Activated T-helper 17 cell treated with anti-CD3 and anti-CD28 coated beads, Interleukin-2, amount 50 U/mL, for 72 hours (primary cell): ENCODE measurements around the gene PPP1R12A. TPM values are rescaled to one million over a fixed set of nuclear protein-coding genes. Genes with fewer than 3 reads are reported as not detected.

Experiments
- ATAC-seq: fragments of 150-1000 bp; cut with Tn5 transposase; replicated peaks from 2 replicates; pipeline ENCODE4 v1.10.0; 2021; ENCODE audit warnings: mild to moderate bottlenecking, moderate library complexity
- H3K27ac Mint-ChIP-seq: one replicate; pipeline ENCODE4 v1.8.0; 2022; ENCODE audit warnings: mixed read lengths
- H3K27me3 Mint-ChIP-seq: one replicate; pipeline ENCODE4 v1.8.0; 2022; ENCODE audit warnings: mixed read lengths
- H3K36me3 Mint-ChIP-seq: one replicate; pipeline ENCODE4 v1.8.0; 2022; ENCODE audit warnings: low read depth, mild to moderate bottlenecking, mixed read lengths
- H3K4me1 Mint-ChIP-seq: one replicate; pipeline ENCODE4 v1.8.0; 2022; ENCODE audit warnings: mixed read lengths
- H3K4me3 Mint-ChIP-seq: one replicate; pipeline ENCODE4 v1.8.0; 2022; ENCODE audit warnings: mild to moderate bottlenecking, mixed read lengths
- H3K9me3 Mint-ChIP-seq: one replicate; pipeline ENCODE4 v1.8.0; 2022; ENCODE audit warnings: mixed read lengths
- total RNA-seq, 2 donors: library from RNA; stranded (reverse); gene quantifications; one replicate each; pipeline ENCODE4 v1.2.3, GENCODE V29; 2022

The PPP1R12A gene
- total RNA-seq, 2 donors from 2014 or later = 90.7 to 92.5 TPM

DNA sequence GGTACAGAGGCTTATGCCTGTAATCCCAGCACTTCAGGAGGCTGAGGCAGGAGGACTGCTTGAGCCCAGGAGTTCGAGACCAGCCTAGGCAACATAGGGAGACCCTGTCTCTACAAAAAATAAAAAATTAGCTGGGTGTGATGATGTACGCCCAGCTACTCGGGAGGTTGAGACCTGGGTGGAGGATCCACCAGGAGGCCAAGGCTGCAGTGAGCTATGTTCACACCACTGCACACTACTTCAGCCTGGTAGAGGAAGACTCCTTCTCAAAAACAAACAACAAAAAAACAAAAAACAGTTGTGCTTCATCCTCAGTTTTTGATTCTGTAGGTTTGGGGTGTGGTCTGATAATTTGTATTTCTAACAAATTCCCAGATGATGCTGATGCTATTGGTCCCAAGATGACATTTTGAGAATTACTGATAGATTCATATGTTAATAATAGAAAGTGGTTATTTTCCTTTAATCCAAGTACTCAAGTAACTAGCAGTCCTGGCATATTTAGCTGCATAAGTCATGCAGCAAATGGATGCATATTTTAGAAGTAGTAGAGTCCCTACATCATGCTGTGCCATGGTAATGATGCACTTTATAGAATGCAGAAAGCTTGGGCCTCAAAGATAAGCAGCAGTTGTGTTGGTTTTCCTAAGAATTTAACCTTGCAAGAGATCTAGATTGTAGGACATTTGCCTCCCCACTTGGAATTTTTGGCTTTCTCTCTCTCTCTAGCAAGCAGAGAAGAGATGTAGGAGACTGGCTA is 168.0 kb downstream of the PPP1R12A start:
- peaks cover 4% of the 10 kb centered on the region for H3K36me3 Mint-ChIP-seq
- H3K9me3 Mint-ChIP-seq = no peaks in the 10 kb centered on the region
- H3K4me3 Mint-ChIP-seq = no peak overlapping the region
- ATAC-seq = no peak
- no peaks in the 10 kb centered on the region for H3K4me1 Mint-ChIP-seq
- no peaks in the 10 kb centered on the region for H3K27me3 Mint-ChIP-seq
- H3K27ac Mint-ChIP-seq = no peak overlapping the region

DNA sequence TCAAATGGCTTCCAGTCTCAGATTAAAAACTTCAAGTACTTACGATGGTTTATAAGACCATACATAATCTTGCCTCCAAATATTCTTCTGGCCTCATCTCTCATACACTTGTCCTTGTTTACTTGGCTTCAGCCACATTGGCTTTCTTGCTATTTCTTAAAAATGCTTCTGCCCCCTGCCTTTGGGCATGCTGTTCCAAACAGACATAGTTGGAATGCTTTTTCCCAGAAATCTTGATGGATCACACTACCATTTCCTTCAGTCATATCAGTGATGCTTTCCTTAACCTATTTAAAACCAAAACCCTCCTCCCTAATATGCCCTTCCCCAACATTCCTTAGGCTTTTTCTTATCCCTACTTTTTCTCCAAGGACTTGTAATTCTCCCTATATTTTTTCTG is 169.7 kb downstream of the PPP1R12A start:
- ATAC-seq = no peak
- no peaks in the 10 kb centered on the region for H3K4me1 Mint-ChIP-seq
- no peak overlapping the region for H3K4me3 Mint-ChIP-seq
- no peaks in the 10 kb centered on the region for H3K27me3 Mint-ChIP-seq
- no peak overlapping the region for H3K27ac Mint-ChIP-seq
- H3K9me3 Mint-ChIP-seq = no peaks in the 10 kb centered on the region
- H3K36me3 Mint-ChIP-seq = no peaks in the 10 kb centered on the region

DNA sequence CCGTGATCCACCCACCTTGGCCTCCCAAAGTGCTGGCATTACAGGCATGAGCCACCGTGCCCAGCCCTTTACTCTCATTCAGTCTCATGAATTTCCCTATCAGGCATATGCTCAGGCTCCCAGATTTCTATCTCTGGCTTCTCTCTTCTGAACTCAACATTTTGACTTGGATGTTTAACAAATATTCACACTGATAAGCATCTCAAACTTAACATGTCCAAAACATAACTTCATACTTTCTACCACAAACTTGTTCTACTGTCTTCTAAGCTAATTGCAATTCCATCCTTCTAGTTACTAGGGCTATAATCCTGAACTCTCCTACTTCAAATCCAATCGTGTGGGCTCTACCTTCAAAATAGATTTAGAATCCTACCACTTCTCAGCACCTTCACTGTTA is 170.3 kb downstream of the PPP1R12A start:
- no peak overlapping the region for H3K4me3 Mint-ChIP-seq
- H3K27me3 Mint-ChIP-seq = no peaks in the 10 kb centered on the region
- no peaks in the 10 kb centered on the region for H3K9me3 Mint-ChIP-seq
- H3K27ac Mint-ChIP-seq = no peak overlapping the region
- H3K36me3 Mint-ChIP-seq = no peaks in the 10 kb centered on the region
- ATAC-seq = no peak
- H3K4me1 Mint-ChIP-seq = no peaks in the 10 kb centered on the region

DNA sequence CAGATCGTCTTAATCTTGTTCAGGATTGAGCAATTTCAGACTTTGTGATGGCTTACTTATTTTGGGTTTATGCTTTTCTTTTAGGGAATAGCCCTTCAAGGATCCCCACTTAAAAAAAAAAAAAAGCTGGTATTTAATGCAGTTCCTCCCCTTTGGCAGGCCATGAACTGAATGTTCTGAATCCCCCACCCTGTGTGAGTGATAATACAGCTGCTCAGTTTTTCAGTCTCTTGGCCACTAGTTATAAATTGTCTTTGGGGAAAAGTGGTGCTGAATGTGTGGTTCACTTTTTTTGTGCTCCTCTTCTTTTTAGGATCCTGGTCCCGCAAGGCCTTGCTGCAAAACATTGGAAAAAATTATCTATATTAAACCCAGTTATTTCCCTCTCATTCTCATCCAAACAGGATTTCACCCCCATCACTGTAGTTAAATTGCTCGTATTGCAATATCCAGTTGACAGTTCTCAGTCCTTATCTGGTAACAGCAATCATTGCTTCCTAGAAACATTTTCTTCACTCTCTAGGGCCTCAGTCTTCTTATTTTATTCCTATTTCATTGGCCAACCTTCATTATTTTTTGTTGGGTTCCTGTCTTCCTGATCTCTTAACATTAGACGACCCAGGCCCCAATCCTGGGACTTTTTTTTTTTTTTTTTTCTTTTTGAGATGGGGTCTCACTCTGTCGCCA is 171.0 kb downstream of the PPP1R12A start:
- no peaks in the 10 kb centered on the region for H3K9me3 Mint-ChIP-seq
- no peak for ATAC-seq
- no peaks in the 10 kb centered on the region for H3K27me3 Mint-ChIP-seq
- H3K27ac Mint-ChIP-seq = no peak overlapping the region
- no peaks in the 10 kb centered on the region for H3K4me1 Mint-ChIP-seq
- no peaks in the 10 kb centered on the region for H3K36me3 Mint-ChIP-seq
- H3K4me3 Mint-ChIP-seq = no peak overlapping the region

DNA sequence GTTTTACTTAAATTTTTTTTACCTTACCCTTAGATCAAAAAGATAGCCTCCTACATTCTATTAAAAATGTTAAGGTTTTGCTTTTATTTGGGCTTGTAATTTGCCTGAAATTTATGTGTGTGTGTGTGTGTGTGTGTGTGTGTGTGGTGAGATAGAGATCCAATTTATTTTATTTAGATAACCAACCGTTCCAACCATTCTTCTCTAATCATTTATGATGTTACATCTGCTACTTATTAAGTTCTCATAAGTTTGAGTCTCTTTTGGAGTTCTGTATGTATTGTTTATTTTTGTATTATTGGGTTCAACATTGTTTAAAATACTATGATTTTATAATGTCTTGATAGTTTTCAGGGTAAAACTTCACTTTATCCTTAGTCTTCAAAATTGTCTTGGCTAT is 173.6 kb downstream of the PPP1R12A start:
- no peak overlapping the region for H3K27ac Mint-ChIP-seq

DNA sequence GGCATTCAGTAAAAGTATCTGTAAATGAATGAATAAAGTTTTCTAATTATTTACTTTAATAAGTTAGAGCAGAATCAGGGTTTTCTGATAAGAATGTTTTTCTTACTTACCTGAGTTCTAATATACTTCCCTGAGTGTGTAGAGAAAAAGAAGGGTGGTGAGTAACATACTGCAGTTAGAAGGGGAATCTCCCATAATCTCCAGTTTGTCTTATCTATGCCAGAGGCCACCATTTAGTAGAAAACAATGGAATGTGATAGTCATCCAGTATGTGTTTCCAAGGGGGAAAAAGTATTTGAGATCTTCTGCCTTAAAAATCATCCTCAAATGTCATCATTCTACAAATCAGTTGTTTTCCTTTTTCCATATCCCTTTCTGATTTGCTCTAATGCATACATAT is 187.6 kb downstream of the PPP1R12A start:
- no peaks in the 10 kb centered on the region for H3K4me1 Mint-ChIP-seq
- H3K27me3 Mint-ChIP-seq = peaks cover 9% of the 10 kb centered on the region
- no peaks in the 10 kb centered on the region for H3K36me3 Mint-ChIP-seq
- no peak for ATAC-seq
- no peaks in the 10 kb centered on the region for H3K9me3 Mint-ChIP-seq
- no peak overlapping the region for H3K27ac Mint-ChIP-seq
- H3K4me3 Mint-ChIP-seq = no peak overlapping the region

More for the DNA sequence above, 173.6 kb downstream of the PPP1R12A start:
- H3K4me1 Mint-ChIP-seq = no peaks in the 10 kb centered on the region
- H3K9me3 Mint-ChIP-seq = peaks cover 8% of the 10 kb centered on the region
- H3K27me3 Mint-ChIP-seq = no peaks in the 10 kb centered on the region
- H3K36me3 Mint-ChIP-seq = no peaks in the 10 kb centered on the region
- no peak overlapping the region for H3K4me3 Mint-ChIP-seq
- ATAC-seq = no peak

DNA sequence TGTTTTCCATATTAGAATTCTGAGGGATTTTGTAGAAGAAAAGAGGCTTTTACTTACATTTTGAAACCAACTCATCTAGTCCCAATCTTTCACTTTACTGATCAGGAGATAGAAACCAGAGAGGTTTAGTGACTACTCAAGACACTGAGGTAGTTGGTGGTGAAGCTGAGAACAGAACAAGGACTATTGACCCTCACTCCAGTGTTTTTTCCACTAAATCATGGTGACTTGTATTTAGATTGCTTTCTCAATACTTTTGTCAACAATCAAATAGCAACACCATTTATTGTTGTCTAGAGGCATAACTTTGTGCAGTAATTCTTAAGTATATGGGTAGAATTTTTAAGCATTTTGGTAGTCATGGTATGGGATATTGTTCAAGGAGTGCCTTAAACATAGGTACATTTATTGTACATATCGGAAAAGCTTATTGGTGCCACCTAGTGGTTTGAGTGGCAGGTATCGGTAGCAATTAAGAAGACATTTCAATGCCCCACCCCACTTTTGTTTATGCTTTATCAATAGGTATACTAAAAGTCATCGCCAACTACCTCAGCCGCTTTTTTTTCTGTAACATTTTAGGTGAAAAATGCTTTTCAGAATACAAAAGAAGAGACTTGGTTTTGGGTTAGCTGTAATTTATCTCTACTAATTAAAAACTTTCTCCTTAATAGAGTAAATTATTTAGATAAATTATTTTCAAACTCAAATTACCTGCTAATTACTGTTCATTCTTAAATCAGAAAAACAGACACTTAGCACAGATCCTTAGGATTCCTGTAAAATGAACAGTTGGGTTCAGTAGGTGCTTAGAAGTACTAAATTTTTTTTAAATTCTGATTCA is 196.8 kb downstream of the PPP1R12A start:
- Mint-ChIP-seq H3K4me1 (no peaks in the 10 kb centered on the region), H3K27me3 (peaks cover 7% of the 10 kb centered on the region), H3K9me3 (no peaks in the 10 kb centered on the region), H3K36me3 (no peaks in the 10 kb centered on the region), H3K4me3 (no peak overlapping the region), H3K27ac (no peak overlapping the region)
- peak; percentile 59 for ATAC-seq

DNA sequence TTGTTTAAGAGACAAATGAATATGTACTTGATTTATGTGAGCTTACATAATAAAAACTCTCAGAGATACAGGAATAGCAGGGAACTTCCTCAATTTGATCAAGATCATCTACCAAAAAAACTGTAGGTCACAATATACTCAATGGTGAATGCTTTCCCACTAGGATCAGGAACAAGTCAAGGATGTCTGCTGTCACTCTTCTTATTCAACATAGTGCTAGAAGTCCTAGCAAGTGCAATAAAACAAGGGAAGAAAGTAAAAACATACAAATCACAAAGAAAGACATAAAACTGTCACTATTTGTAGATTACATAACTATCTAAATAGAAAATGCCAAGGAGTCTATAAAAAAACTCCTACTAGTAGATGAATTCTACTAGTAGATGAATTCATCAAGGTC is 202.3 kb downstream of the PPP1R12A start:
- Mint-ChIP-seq H3K4me1 (no peaks in the 10 kb centered on the region), H3K4me3 (no peak overlapping the region), H3K27me3 (peaks cover 23% of the 10 kb centered on the region), H3K27ac (no peak overlapping the region), H3K36me3 (no peaks in the 10 kb centered on the region), H3K9me3 (no peaks in the 10 kb centered on the region)
- ATAC-seq = no peak

DNA sequence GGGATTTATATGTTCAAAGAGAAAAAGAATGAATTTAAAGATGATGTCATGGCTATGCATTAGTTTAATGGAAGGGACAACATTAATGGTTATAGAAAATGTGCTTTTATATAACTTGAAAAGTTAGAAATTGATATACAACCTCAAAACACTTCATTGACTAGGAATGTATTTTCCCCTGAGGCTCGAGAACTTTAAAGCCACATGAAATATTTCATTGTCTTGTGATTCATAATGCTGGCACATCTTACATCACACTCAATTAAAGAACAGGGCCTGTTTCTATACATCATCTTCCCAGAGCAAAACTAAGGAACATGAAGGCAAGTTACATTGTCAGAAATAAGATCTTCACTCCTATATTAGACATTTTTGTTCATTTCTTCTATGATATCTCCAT is 208.9 kb downstream of the PPP1R12A start:
- Mint-ChIP-seq H3K36me3 (no peaks in the 10 kb centered on the region), H3K27me3 (peaks cover 33% of the 10 kb centered on the region), H3K27ac (no peak overlapping the region), H3K4me1 (no peaks in the 10 kb centered on the region), H3K9me3 (no peaks in the 10 kb centered on the region), H3K4me3 (no peak overlapping the region)
- no peak for ATAC-seq

Other genes with a start within 250 kb of the PPP1R12A start
- 1 to 10 TPM; 1.2 to 5.6 TPM for gene PAWR, start 244.1 kb downstream of the PPP1R12A start, total RNA-seq
- gene OTOGL, start 164.4 kb upstream of the PPP1R12A start, total RNA-seq = not detected